ENCODE measurements around the gene BCAT1. TPM values are rescaled to one million over a fixed set of nuclear protein-coding genes. Genes with fewer than 3 reads are reported as not detected.

The BCAT1 gene
- polyA plus RNA-seq, 2 donors, result 0.38 to 1.0 TPM

DNA sequence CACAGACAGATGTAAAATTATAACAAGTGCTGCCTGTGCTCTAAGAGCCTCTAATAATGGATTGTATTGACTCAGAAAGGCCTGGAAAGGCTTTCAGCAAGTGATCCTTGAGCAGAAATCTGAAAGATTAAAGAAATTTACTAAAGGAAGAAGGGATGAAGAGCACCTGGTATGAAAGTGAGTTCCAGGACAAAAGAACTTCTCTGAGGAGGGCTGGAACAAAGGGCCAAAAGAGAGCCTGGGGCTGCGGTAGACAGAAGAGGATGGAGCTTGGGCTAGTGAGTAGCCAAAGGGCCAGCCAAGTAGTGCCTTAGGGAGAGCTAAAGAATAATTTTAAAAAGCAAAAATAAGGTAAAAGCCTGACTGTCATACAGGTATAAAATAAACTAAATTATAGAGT, 44.0 kb downstream of the BCAT1 start:
- Histone ChIP-seq H3K27ac (ENCODE audit: low read depth in 2 of 2, low read length in 1 of 2) (no peak overlapping the region), H3K27me3 (ENCODE audit: control insufficient read depth in 1 of 2, insufficient read depth in 2 of 2, low read length in 2 of 2) (peaks cover 2 to 16% of the 10 kb centered on the region in 2 donors), H3K4me3 (ENCODE audit: low read depth in 1 of 2, low read length in 2 of 2) (no peak overlapping the region), H3K9me3 (ENCODE audit: control insufficient read depth in 2 of 2, insufficient read depth in 1 of 2, low read depth in 1 of 2, low read length in 1 of 2) (no peaks in the 10 kb centered on the region), H3K4me1 (ENCODE audit: control insufficient read depth in 2 of 2, insufficient read depth in 2 of 2, low read length in 1 of 2) (peaks cover 0 to 6% of the 10 kb centered on the region in 2 donors), H3K36me3 (ENCODE audit: control insufficient read depth in 2 of 2, insufficient read depth in 2 of 2, low read length in 1 of 2) (no peaks in the 10 kb centered on the region)
- WGBS, 2 donors, result 96% methylated on average over 1 of the region's 1 CpG

DNA sequence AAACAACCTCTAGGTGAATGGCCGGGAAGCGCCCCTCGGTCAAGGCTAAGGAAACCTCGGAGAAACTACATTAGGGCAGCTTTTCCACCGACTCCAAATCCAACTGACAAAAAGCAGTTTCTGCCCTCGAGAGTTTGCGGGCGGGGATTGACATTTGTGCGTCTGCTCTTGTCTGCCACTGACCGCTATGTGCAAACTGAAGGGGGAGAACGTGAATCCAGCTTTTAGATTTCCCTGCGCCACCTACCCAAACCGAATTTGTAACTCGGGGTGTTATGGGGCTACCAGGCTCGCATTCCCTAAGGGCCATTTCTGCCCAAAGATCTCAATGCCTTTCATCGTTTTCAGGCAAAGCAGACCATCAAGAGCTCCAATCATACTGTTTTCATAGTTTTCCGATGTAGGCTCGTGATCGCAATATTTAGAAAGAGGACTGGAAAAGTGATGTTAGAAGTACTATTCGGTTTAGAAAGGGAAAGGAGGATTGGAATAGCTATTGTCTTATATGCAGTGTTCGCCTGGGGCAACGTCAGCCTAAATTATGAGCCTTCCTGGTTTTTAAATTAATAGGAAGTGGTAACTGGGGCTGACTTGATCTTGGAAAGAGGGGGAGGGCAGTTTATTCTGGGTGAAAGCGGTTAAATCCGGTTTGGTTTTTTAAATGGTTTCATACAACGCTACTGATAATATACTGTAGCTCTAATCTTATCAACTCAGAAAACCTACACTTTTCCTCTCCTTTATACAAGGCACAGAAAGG, 45.4 kb downstream of the BCAT1 start:
- peak overlapping the region; percentile 53 to 56 for H3K4me3 ChIP-seq (ENCODE audit: low read depth in 1 of 2, low read length in 2 of 2)

DNA sequence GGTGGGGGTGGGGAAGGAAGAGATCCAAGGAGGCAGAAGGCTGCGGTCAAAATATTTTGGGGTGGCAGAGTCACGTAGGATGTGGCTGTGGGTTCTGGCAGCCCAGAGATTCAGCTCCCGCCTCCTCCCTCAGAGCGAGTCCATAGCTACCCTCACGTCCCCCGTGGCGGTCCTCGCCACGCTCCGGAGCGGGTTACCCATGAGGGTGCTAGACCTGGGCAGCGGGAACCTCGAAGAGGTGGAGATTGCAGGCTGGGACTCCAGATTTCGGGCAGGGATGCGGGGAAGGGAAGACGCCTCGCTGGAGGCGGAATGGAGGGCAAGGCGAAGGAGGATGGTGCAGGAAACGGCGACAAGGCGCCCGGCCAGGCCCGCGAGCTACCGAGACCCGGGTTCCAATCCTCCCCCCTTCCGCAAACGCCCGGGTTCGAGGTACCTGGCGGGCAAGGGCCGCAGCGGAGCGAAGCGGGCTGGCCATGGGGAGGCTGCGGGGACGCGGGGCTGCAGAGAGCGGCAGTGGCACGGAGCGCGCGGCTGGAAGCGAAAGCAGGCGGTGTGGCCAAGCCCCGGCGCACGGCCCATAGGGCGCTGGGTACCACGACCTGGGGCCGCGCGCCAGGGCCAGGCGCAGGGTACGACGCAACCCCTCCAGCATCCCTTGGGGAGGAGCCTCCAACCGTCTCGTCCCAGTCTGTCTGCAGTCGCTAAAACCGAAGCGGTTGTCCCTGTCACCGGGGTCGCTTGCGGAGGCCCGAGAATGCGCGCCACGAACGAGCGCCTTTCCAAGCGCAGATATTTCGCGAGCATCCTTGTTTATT, 46.2 kb downstream of the BCAT1 start:
- H3K27ac ChIP-seq (ENCODE audit: low read depth in 2 of 2, low read length in 1 of 2), result peak overlapping the region in 1 of 2 donors; percentile 5
- peak overlapping the region; percentile 53 to 56 for H3K4me3 ChIP-seq (ENCODE audit: low read depth in 1 of 2, low read length in 2 of 2)
- H3K4me1 ChIP-seq (ENCODE audit: control insufficient read depth in 2 of 2, insufficient read depth in 2 of 2, low read length in 1 of 2), result peaks cover 0 to 6% of the 10 kb centered on the region in 2 donors

More for the DNA sequence above, 45.4 kb downstream of the BCAT1 start:
- Histone ChIP-seq H3K27me3 (ENCODE audit: control insufficient read depth in 1 of 2, insufficient read depth in 2 of 2, low read length in 2 of 2) (peaks cover 2 to 16% of the 10 kb centered on the region in 2 donors), H3K27ac (ENCODE audit: low read depth in 2 of 2, low read length in 1 of 2) (no peak overlapping the region), H3K36me3 (ENCODE audit: control insufficient read depth in 2 of 2, insufficient read depth in 2 of 2, low read length in 1 of 2) (no peaks in the 10 kb centered on the region), H3K9me3 (ENCODE audit: control insufficient read depth in 2 of 2, insufficient read depth in 1 of 2, low read depth in 1 of 2, low read length in 1 of 2) (no peaks in the 10 kb centered on the region), H3K4me1 (ENCODE audit: control insufficient read depth in 2 of 2, insufficient read depth in 2 of 2, low read length in 1 of 2) (peaks cover 0 to 6% of the 10 kb centered on the region in 2 donors)
- 37 to 42% methylated on average over 25 of the region's 25 CpGs for WGBS, 2 donors

DNA sequence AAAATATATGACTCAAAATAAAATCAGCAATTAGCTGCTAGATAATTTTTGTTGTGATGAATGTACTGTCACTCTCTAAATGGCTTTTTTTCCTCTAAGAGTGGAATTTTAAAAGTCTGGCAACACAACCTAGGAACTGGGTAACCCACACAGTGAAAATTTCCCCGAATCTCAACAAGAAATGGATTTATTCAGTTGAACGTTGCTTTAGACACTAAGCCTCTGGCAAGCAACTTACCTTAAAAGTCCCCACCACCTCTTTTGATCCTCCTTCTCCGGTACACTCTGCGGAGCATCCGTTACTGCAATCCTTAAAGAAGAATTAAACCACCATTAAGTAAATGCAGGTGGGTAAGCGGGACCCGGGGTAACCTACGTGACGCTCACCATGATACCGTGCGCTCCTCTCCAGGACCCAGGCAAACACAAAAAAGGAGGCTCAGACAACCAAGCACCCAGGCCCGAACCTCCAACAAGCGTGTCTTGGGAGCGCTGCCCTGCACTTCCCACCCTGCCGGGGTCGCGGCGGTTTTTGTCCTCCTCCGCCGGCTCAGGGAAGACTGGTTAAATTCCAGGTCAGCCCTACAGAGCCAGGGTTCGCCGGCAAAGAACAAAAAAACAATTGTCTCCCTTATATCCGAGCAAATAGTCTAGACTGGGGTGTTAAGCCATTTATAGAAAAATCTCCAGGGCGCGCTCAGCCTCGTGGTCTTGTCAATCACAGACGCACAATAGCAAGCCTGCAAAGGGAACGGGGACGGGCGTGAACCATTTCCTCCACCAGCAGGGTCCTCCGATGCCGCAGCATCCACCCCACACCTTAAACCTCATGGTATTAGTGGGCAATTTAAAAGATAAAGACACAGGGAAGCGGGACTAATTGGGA, 47.1 kb downstream of the BCAT1 start:
- Histone ChIP-seq H3K4me3 (ENCODE audit: low read depth in 1 of 2, low read length in 2 of 2) (peak overlapping the region; percentile 53 to 56), H3K4me1 (ENCODE audit: control insufficient read depth in 2 of 2, insufficient read depth in 2 of 2, low read length in 1 of 2) (peaks cover 0 to 6% of the 10 kb centered on the region in 2 donors), H3K9me3 (ENCODE audit: control insufficient read depth in 2 of 2, insufficient read depth in 1 of 2, low read depth in 1 of 2, low read length in 1 of 2) (no peaks in the 10 kb centered on the region), H3K36me3 (ENCODE audit: control insufficient read depth in 2 of 2, insufficient read depth in 2 of 2, low read length in 1 of 2) (no peaks in the 10 kb centered on the region), H3K27ac (ENCODE audit: low read depth in 2 of 2, low read length in 1 of 2) (no peak overlapping the region), H3K27me3 (ENCODE audit: control insufficient read depth in 1 of 2, insufficient read depth in 2 of 2, low read length in 2 of 2) (peaks cover 2 to 16% of the 10 kb centered on the region in 2 donors)
- WGBS, 2 donors, result 48 to 50% methylated on average over 33 of the region's 33 CpGs

More for the DNA sequence above, 46.2 kb downstream of the BCAT1 start:
- no peaks in the 10 kb centered on the region for H3K36me3 ChIP-seq (ENCODE audit: control insufficient read depth in 2 of 2, insufficient read depth in 2 of 2, low read length in 1 of 2)
- H3K27me3 ChIP-seq (ENCODE audit: control insufficient read depth in 1 of 2, insufficient read depth in 2 of 2, low read length in 2 of 2), result peaks cover 2 to 16% of the 10 kb centered on the region in 2 donors
- no peaks in the 10 kb centered on the region for H3K9me3 ChIP-seq (ENCODE audit: control insufficient read depth in 2 of 2, insufficient read depth in 1 of 2, low read depth in 1 of 2, low read length in 1 of 2)
- WGBS, 2 donors, result 3 to 15% methylated on average over 68 to 74 of the region's 74 CpGs

DNA sequence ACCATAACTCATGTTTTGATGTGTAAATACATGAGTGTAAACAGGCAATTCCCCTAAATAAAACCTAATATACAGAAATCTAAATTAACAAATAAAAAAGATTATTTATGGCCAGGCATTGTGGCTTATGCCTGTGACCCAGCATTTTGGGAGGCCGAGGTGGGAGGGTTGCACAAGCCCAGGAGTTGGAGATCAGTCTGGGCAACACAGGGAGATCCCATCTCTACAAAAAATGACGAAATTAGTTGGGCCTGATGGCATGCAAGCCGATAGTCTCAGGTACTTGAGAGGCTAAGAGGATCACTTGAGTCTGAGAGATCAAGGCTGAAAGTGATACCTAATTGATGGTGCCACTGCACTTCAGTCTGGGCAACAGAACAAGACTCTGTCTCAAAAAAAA, 48.7 kb downstream of the BCAT1 start:
- H3K4me3 ChIP-seq (ENCODE audit: low read depth in 1 of 2, low read length in 2 of 2), result no peak overlapping the region
- WGBS, 2 donors, result 88 to 94% methylated on average over 3 of the region's 3 CpGs
- peaks cover 0 to 6% of the 10 kb centered on the region in 2 donors for H3K4me1 ChIP-seq (ENCODE audit: control insufficient read depth in 2 of 2, insufficient read depth in 2 of 2, low read length in 1 of 2)
- no peak overlapping the region for H3K27ac ChIP-seq (ENCODE audit: low read depth in 2 of 2, low read length in 1 of 2)
- no peaks in the 10 kb centered on the region for H3K9me3 ChIP-seq (ENCODE audit: control insufficient read depth in 2 of 2, insufficient read depth in 1 of 2, low read depth in 1 of 2, low read length in 1 of 2)
- H3K27me3 ChIP-seq (ENCODE audit: control insufficient read depth in 1 of 2, insufficient read depth in 2 of 2, low read length in 2 of 2), result peaks cover 2 to 16% of the 10 kb centered on the region in 2 donors
- no peaks in the 10 kb centered on the region for H3K36me3 ChIP-seq (ENCODE audit: control insufficient read depth in 2 of 2, insufficient read depth in 2 of 2, low read length in 1 of 2)

DNA sequence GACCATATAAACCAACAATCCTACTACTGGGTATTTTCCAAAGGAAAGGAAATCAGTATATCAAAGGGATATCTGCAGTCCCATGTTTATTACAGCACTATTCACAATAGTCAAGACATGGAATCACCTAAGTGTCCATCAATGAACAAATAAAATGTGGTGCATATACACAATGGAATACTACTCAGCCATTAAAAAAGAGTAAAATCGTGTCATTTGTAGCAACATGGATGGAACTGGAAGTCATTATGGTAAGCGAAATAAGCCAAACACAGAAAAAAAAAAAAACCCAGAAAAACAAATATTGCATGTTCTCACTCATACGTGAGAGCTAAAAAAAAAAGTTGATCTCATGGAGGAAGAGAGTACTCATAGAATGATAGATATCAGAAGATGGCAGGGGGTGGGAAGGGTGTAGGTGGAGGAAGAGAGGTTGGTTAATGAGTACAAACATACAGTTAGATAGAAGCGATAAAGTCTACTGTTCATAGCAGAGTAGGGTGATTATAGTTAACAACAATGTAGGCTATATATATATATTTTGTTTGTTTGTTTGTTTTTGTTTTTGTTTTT, 49.3 kb downstream of the BCAT1 start:
- Histone ChIP-seq H3K9me3 (ENCODE audit: control insufficient read depth in 2 of 2, insufficient read depth in 1 of 2, low read depth in 1 of 2, low read length in 1 of 2) (no peaks in the 10 kb centered on the region), H3K27me3 (ENCODE audit: control insufficient read depth in 1 of 2, insufficient read depth in 2 of 2, low read length in 2 of 2) (peaks cover 2 to 16% of the 10 kb centered on the region in 2 donors), H3K4me1 (ENCODE audit: control insufficient read depth in 2 of 2, insufficient read depth in 2 of 2, low read length in 1 of 2) (peaks cover 0 to 6% of the 10 kb centered on the region in 2 donors), H3K36me3 (ENCODE audit: control insufficient read depth in 2 of 2, insufficient read depth in 2 of 2, low read length in 1 of 2) (no peaks in the 10 kb centered on the region), H3K4me3 (ENCODE audit: low read depth in 1 of 2, low read length in 2 of 2) (no peak overlapping the region), H3K27ac (ENCODE audit: low read depth in 2 of 2, low read length in 1 of 2) (no peak overlapping the region)
- 86 to 90% methylated on average over 4 of the region's 4 CpGs for WGBS, 2 donors

DNA sequence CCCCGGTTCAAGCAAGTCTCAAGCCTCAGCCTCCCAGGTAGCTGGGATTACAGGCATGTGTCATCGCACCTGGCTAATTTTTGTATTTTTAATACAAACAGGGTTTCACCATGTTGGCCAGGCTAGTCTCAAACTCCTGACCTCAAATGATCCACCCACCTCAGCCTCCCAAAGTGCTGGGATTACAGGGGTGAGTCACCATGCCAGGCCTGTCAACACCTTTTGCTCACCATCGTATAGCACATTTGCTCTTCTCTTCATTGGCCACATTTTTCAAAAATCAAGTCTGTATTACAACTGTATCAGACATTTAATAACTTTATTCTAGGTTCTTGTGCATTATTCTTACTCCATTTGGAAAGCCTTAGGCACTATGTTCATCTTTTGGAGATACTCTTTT, 50.3 kb downstream of the BCAT1 start:
- no peak overlapping the region for H3K27ac ChIP-seq (ENCODE audit: low read depth in 2 of 2, low read length in 1 of 2)
- no peak overlapping the region for H3K4me3 ChIP-seq (ENCODE audit: low read depth in 1 of 2, low read length in 2 of 2)
- no peaks in the 10 kb centered on the region for H3K36me3 ChIP-seq (ENCODE audit: control insufficient read depth in 2 of 2, insufficient read depth in 2 of 2, low read length in 1 of 2)
- H3K4me1 ChIP-seq (ENCODE audit: control insufficient read depth in 2 of 2, insufficient read depth in 2 of 2, low read length in 1 of 2), result peaks cover 0 to 6% of the 10 kb centered on the region in 2 donors
- H3K9me3 ChIP-seq (ENCODE audit: control insufficient read depth in 2 of 2, insufficient read depth in 1 of 2, low read depth in 1 of 2, low read length in 1 of 2), result no peaks in the 10 kb centered on the region
- peaks cover 2 to 11% of the 10 kb centered on the region in 2 donors for H3K27me3 ChIP-seq (ENCODE audit: control insufficient read depth in 1 of 2, insufficient read depth in 2 of 2, low read length in 2 of 2)
- WGBS, 2 donors, result 78 to 86% methylated on average over 3 of the region's 3 CpGs

DNA sequence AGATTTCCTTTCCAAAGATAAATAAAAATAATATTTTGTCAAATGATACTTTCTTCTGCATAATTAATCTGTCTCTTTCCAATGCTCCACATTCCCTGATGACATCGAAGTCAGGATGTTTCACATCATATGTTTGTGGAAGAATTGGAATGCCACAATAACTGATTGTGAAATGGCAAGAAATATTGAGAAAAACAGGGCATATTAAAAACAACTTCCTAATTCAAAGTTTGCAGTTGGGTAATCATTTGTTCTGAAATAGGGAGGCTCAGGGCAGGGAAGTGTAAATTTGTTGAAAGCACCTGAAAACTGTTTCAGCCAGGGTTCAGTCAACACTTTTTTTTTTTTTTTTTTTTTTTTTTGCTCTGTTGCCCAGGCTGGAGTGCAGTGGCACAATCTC, 50.7 kb downstream of the BCAT1 start:
- Histone ChIP-seq H3K27ac (ENCODE audit: low read depth in 2 of 2, low read length in 1 of 2) (no peak overlapping the region), H3K9me3 (ENCODE audit: control insufficient read depth in 2 of 2, insufficient read depth in 1 of 2, low read depth in 1 of 2, low read length in 1 of 2) (no peaks in the 10 kb centered on the region), H3K4me3 (ENCODE audit: low read depth in 1 of 2, low read length in 2 of 2) (no peak overlapping the region), H3K4me1 (ENCODE audit: control insufficient read depth in 2 of 2, insufficient read depth in 2 of 2, low read length in 1 of 2) (peaks cover 0 to 6% of the 10 kb centered on the region in 2 donors), H3K27me3 (ENCODE audit: control insufficient read depth in 1 of 2, insufficient read depth in 2 of 2, low read length in 2 of 2) (peaks cover 2 to 9% of the 10 kb centered on the region in 2 donors), H3K36me3 (ENCODE audit: control insufficient read depth in 2 of 2, insufficient read depth in 2 of 2, low read length in 1 of 2) (no peaks in the 10 kb centered on the region)
- whole genome bisulfite sequencing, 2 donors, result 79 to 83% methylated on average over 1 of the region's 1 CpG

DNA sequence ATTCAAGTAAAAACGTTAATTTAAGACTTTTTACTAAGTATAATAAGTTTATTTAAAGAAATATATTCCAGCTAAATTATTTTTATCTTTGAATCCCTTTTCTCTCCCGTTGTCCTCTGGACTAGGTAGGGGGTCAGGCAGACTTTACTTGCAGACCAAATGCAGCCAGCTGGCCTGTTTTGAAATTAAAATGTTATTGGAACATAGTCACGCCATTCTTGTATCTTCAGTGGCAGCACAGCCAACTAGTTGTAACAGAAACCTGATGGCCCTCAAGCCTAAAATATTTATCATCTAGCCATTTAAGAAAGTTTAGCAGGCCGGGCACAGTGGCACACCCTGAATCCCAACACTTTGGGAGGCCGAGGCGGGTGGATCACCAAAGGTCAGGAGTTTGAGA, 52.7 kb downstream of the BCAT1 start:
- no peak overlapping the region for H3K4me3 ChIP-seq (ENCODE audit: low read depth in 1 of 2, low read length in 2 of 2)
- no peaks in the 10 kb centered on the region for H3K4me1 ChIP-seq (ENCODE audit: control insufficient read depth in 2 of 2, insufficient read depth in 2 of 2, low read length in 1 of 2)
- H3K27me3 ChIP-seq (ENCODE audit: control insufficient read depth in 1 of 2, insufficient read depth in 2 of 2, low read length in 2 of 2), result no peaks in the 10 kb centered on the region
- H3K9me3 ChIP-seq (ENCODE audit: control insufficient read depth in 2 of 2, insufficient read depth in 1 of 2, low read depth in 1 of 2, low read length in 1 of 2), result no peaks in the 10 kb centered on the region
- H3K27ac ChIP-seq (ENCODE audit: low read depth in 2 of 2, low read length in 1 of 2), result no peak overlapping the region
- WGBS, 2 donors, result 73 to 77% methylated on average over 6 of the region's 6 CpGs
- H3K36me3 ChIP-seq (ENCODE audit: control insufficient read depth in 2 of 2, insufficient read depth in 2 of 2, low read length in 1 of 2), result no peaks in the 10 kb centered on the region

Measured in esophagus (tissue), 2 donors.